Inferior parietal cortex (tissue), 1 donor: ENCODE measurements around the gene A1BG.
A peak's percentile ranks its signal among the peaks of the same experiment; 100 is the strongest.
"Not testable (repeated sequence)": the region's sequence is repeated elsewhere in the genome, so short reads cannot be mapped to it uniquely, and the experiment has no call there.

ENCODE experiments used
- DNase-seq: peaks from one replicate; pipeline ENCODE4 v3.0.0-alpha.2; 2016; ENCODE audit errors: extremely low spot score

A1BG gene

GRCh38 chr19:58361900-58362271, 8.6 kb upstream of the A1BG start:
- DNase-seq: no peak

- no peak for DNase-seq
These were observed 4.3 kb upstream of the A1BG start for GRCh38 chr19:58357481-58358145.

GRCh38 chr19:58356766-58357480, 3.6 kb upstream of the A1BG start:
- DNase-seq: no peak

GRCh38 chr19:58355908-58356765, 2.8 kb upstream of the A1BG start:
- DNase-seq: no peak

GRCh38 chr19:58355215-58355796, 2.0 kb upstream of the A1BG start:
- no peak for DNase-seq

GRCh38 chr19:58354478-58355030, 1.3 kb upstream of the A1BG start:
- no peak for DNase-seq

GRCh38 chr19:58353717-58354477, 605 bp upstream of the A1BG start:
- DNase-seq: no peak

- no peak for DNase-seq
These were observed 1.1 kb downstream of the A1BG start for GRCh38 chr19:58351990-58352755.

- DNase-seq: no peak
These were observed 1.8 kb downstream of the A1BG start for GRCh38 chr19:58351558-58351878.

GRCh38 chr19:58350871-58351557, 2.3 kb downstream of the A1BG start:
- DNase-seq: no peak

- no peak for DNase-seq
These were observed 3.1 kb downstream of the A1BG start for GRCh38 chr19:58350001-58350861.

- DNase-seq: no peak
These were observed 3.7 kb downstream of the A1BG start for GRCh38 chr19:58349590-58349989.

- DNase-seq: not testable (repeated sequence)
These were observed 5.2 kb downstream of the A1BG start for GRCh38 chr19:58348080-58348479.

- DNase-seq: peak; percentile 70
These were observed 6.0 kb downstream of the A1BG start for GRCh38 chr19:58346961-58347929.

GRCh38 chr19:58345558-58345957, 7.7 kb downstream of the A1BG start:
- no peak for DNase-seq

- DNase-seq: no peak
These were observed 14.3 kb downstream of the A1BG start for GRCh38 chr19:58338825-58339558.

GRCh38 chr19:58338336-58338735, 15.0 kb downstream of the A1BG start:
- DNase-seq: no peak
